SK-N-SH (cell line): ENCODE measurements around the gene TMC1.

ENCODE experiments used
- CHD2 ChIP-seq: fragments of 150-350 bp; IDR thresholded peaks from 2 replicates; pipeline ENCODE4 v1.6.1; 2018; ENCODE audit warnings: low read length; ENCODE audit not compliant: partially characterized antibody
- CTCF ChIP-seq: fragments of 200-600 bp; sonication (generic); IDR thresholded peaks from 2 replicates; pipeline ENCODE4 v1.6.1; 2017; ENCODE audit warnings: antibody characterized with exemption, mild to moderate bottlenecking, moderate library complexity
- EP300 ChIP-seq, 2 experiments: IDR thresholded peaks; 2 replicates each; pipeline versions ENCODE4 v1.4.0 to v1.6.1; 2012; ENCODE audit warnings: borderline replicate concordance in 1 of 2, low read depth in 1 of 2, low read length in 1 of 2
- GABPA ChIP-seq: IDR thresholded peaks from 2 replicates; pipeline ENCODE4 v1.4.0; 2012; ENCODE audit warnings: low read depth, mild to moderate bottlenecking
- GATA2 ChIP-seq: sonication (generic); formaldehyde crosslinking; IDR thresholded peaks from 2 replicates; pipeline ENCODE4 v1.5.0; 2020; ENCODE audit warnings: mild to moderate bottlenecking, missing genetic modification reagents
- MEF2A ChIP-seq: IDR thresholded peaks from 2 replicates; pipeline ENCODE4 v1.4.0; 2012; ENCODE audit warnings: low read depth, borderline replicate concordance
- NFIC ChIP-seq: IDR thresholded peaks from 2 replicates; pipeline ENCODE4 v1.4.0; 2012; ENCODE audit warnings: borderline replicate concordance
- POLR2AphosphoS5 ChIP-seq: IDR thresholded peaks from 2 replicates; pipeline ENCODE4 v1.6.1; 2012; ENCODE audit warnings: low read depth, low read length
- RAD21 ChIP-seq: IDR thresholded peaks from 2 replicates; pipeline ENCODE4 v1.6.1; 2012; ENCODE audit warnings: mild to moderate bottlenecking, low read length
- SMC3 ChIP-seq: IDR thresholded peaks from 2 replicates; pipeline ENCODE4 v1.6.1; 2012; ENCODE audit warnings: low read depth, low read length, improper control_type of control experiment
- TAF1 ChIP-seq: IDR thresholded peaks from 2 replicates; pipeline ENCODE4 v1.6.1; 2012; ENCODE audit warnings: low read depth, mild to moderate bottlenecking, low read length, moderate library complexity, borderline replicate concordance
- TEAD4 ChIP-seq: IDR thresholded peaks from 2 replicates; pipeline ENCODE4 v1.4.0; 2012; ENCODE audit warnings: mild to moderate bottlenecking, borderline replicate concordance; ENCODE audit not compliant: insufficient read depth
- TF ChIP-seq, protein P1 (sequence below): IDR thresholded peaks from 2 replicates; pipeline ENCODE4 v1.6.1; 2012; ENCODE audit warnings: mild to moderate bottlenecking, low read depth, low read length, moderate library complexity
- TF ChIP-seq, protein P2 (sequence below): IDR thresholded peaks from 2 replicates; pipeline ENCODE4 v1.4.0; 2012; ENCODE audit warnings: low read depth, borderline replicate concordance

GRCh38 chr9:72579880-72580550 is 58.6 kb downstream of the TMC1 start:
- TF ChIP-seq, protein P1, sequence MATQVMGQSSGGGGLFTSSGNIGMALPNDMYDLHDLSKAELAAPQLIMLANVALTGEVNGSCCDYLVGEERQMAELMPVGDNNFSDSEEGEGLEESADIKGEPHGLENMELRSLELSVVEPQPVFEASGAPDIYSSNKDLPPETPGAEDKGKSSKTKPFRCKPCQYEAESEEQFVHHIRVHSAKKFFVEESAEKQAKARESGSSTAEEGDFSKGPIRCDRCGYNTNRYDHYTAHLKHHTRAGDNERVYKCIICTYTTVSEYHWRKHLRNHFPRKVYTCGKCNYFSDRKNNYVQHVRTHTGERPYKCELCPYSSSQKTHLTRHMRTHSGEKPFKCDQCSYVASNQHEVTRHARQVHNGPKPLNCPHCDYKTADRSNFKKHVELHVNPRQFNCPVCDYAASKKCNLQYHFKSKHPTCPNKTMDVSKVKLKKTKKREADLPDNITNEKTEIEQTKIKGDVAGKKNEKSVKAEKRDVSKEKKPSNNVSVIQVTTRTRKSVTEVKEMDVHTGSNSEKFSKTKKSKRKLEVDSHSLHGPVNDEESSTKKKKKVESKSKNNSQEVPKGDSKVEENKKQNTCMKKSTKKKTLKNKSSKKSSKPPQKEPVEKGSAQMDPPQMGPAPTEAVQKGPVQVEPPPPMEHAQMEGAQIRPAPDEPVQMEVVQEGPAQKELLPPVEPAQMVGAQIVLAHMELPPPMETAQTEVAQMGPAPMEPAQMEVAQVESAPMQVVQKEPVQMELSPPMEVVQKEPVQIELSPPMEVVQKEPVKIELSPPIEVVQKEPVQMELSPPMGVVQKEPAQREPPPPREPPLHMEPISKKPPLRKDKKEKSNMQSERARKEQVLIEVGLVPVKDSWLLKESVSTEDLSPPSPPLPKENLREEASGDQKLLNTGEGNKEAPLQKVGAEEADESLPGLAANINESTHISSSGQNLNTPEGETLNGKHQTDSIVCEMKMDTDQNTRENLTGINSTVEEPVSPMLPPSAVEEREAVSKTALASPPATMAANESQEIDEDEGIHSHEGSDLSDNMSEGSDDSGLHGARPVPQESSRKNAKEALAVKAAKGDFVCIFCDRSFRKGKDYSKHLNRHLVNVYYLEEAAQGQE = no peak
- TF ChIP-seq POLR2AphosphoS5 = no peak
- no peak for TF ChIP-seq CTCF
- no peak for TF ChIP-seq TEAD4
- TF ChIP-seq NFIC = no peak
- TF ChIP-seq TAF1 = no peak
- no peak for TF ChIP-seq EP300 (IDR thresholded peaks at IDR 0.05; ENCODE audit: borderline replicate concordance in 1 of 2, low read depth in 1 of 2, low read length in 1 of 2)
- no peak for TF ChIP-seq MEF2A
- TF ChIP-seq CHD2 = no peak
- TF ChIP-seq GABPA = no peak
- no peak for TF ChIP-seq SMC3
- no peak for TF ChIP-seq GATA2 (CRISPR knock-in tag)
- TF ChIP-seq, protein P2, sequence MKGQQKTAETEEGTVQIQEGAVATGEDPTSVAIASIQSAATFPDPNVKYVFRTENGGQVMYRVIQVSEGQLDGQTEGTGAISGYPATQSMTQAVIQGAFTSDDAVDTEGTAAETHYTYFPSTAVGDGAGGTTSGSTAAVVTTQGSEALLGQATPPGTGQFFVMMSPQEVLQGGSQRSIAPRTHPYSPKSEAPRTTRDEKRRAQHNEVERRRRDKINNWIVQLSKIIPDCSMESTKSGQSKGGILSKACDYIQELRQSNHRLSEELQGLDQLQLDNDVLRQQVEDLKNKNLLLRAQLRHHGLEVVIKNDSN = no peak
- no peak for TF ChIP-seq RAD21
